GM18499 (cell line): ENCODE measurements around the gene TNRC6B.
"Not testable (repeated sequence)": the region's sequence is repeated elsewhere in the genome, so short reads cannot be mapped to it uniquely, and the experiment has no call there.

Experiments used
- ATAC-seq: cut with Tn5 transposase; IDR thresholded peaks from one replicate; pipeline ENCODE4 v1.9.1; 2021; ENCODE audit warnings: moderate number of reproducible peaks; ENCODE audit not compliant: insufficient read depth, unreplicated experiment

Gene TNRC6B

DNA sequence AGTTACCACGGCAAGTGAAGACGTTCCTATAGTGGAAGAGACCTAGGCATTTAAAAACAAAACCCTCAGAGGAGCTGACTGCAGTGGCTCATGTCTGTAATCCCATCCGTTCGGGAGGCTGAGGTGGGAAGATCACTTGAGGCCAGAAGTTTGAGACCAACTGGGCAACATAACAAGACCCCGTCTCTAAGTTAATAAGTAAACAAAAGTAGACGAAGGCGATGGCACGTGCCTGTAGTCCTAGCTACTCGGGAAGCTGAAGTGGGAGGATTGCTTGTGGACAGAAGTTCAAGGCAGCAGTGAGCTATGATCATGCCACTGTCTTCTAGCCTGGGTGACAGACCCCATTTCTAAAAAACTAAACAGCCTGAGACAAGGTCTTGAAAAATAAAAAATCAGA is 164.8 kb downstream of the TNRC6B start:
- ATAC-seq: no peak

DNA sequence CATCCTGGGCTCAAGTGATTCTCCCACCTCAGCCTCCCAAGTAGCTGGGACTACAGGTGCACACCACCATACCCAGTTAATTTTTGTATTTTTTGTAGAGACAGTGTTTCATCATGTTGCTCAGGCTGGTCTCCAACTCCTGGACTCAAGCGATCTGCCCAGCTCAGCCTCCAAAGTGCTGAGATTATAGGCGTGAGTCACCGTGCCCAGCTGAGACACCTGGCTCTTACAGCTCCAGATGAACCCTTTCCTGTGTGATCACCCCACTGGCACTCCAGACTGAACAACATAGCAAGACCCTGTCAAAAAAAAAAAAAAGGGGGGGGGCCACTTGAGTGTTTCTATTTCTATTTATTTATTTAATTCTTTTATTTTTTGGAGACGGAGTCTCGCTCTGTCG is 167.5 kb downstream of the TNRC6B start:
- ATAC-seq: no peak

GRCh38 chr22:40345815-40346184 is 168.1 kb downstream of the TNRC6B start:
- no peak for ATAC-seq

DNA sequence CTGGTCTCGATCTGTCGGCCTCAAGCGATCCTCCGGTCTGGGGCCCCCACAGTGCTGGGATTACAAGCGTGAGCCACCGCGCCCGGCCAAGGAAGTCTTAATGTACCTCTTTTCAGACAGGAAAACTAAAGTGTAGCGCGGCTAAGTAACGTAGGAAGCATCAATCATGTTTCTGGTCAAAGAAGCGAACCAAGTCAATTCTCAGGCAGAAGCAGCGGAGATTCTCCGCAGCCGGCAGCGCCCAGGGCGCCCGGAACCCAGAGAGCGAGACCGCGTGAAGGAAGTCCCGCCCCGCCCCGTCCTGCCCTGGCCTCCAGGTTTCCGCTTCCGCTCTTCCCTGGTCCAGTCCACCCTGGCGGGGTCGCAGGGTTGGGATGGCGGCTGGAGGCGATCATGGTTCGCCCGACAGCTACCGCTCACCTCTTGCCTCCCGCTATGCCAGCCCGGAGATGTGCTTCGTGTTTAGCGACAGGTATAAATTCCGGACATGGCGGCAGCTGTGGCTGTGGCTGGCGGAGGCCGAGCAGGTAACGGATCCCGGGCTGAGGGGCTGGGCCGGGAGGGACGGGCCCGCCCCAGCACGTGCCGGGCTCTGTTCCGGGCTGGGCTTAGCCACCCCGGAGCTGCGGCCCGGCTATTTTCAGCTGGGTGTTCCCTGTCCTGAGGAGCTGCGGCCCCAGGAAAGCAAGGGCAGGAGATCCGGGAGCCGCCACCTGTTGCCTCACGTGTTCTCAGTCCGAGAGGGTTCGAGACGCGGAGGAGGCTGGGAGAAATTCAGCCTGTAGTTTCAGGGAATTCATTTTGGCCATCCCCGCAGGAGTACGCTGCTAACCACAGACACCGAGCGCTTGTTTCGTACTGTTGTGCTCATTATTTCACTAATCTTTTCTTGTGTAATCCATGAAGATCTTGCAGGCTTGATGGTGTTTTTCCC is 168.7 kb downstream of the TNRC6B start, which contains the start of gene ADSL:
Gene ADSL, plus strand, starts transcription at position 316 of the 934 bp plus-strand sequence. Its CDS starts 59 bp downstream, at position 375.
- no peak for ATAC-seq

DNA sequence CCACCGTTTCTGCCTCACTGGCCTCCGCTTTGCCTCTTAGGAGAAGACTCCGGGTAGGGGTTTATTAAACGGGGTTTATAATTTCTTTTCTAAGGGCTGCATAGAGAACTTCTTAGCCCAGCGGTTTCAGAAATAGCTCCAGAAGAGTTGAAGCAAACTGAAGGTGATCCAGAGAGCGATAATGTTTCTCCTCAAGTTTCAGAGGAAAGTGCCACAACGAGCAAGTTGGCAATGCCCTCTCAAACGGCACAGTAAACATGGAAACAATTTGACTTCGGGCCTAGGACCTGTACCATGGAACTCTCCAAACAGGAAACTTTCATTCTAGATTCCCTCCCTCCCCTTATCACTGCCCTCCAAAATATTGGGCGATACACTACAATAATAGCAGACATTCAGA is 169.6 kb downstream of the TNRC6B start:
- ATAC-seq: no peak

DNA sequence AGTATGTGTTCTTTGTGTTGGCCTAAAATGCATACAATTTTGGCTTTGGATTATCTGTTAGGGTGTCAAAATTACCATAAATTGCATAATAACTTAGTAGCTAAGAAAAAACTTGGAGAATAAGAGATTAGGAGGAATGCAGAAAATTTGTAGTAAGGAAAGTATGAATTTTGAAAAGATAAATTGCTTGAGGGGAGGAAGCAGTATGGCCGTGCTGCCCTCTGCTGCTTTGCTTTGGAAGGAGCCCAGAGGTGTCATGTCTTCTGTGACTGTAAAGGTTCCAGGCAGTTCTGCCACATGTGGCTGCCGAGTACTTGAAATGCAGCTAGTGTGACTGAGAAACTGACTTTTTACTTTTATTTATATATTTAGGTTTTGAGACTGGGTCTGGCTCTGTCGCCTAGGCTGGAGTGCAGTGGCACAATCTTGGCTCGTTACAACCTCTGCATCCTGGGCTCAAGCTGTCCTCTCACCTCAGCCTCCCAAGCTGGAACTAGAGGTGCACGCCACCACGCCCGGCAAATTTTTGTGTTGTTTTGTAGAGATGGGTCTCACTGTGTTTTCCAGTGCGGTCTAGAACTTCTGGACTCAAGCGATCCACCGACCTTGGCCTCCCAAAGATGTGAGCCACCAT is 170.4 kb downstream of the TNRC6B start:
- no peak for ATAC-seq

DNA sequence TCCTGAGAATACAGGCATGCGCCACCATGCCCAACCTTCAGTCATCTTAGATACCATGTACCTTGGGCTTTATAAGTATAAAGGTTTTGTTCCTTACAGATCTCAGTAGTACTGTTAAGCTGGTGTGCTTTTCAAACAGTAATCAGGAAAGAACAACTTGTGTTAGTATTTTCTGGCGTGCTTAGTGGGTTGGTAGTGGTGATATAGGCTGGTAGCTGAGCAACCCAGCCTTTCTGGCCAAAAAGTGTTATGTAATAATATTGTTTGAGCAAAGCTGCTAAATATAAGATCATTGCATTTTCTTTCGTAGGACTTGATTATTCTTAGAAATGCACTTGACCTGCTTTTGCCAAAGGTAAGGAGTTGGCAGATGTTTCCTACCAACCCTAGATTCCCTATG is 175.0 kb downstream of the TNRC6B start:
- no peak for ATAC-seq

DNA sequence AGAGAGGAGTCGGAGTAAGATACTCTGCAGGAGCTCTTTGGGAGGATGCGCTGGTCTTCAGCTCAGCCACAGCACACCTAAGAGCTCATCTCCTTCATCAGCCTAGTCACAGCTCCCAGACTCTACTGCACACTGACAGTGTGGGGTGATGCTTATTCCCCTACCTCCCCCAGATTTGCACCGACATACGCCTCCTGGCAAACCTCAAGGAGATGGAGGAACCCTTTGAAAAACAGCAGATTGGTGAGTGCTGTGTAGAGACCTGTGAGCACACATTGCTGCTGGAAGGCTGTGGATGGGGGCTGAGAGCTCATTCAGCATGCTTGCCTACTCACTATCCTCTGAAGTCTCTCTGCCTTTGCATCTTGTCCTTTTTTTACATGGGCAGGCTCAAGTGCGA is 183.4 kb downstream of the TNRC6B start:
- ATAC-seq: no peak

- no peak for ATAC-seq
Measured at GRCh38 chr22:40363059-40363458, 185.3 kb downstream of the TNRC6B start.

DNA sequence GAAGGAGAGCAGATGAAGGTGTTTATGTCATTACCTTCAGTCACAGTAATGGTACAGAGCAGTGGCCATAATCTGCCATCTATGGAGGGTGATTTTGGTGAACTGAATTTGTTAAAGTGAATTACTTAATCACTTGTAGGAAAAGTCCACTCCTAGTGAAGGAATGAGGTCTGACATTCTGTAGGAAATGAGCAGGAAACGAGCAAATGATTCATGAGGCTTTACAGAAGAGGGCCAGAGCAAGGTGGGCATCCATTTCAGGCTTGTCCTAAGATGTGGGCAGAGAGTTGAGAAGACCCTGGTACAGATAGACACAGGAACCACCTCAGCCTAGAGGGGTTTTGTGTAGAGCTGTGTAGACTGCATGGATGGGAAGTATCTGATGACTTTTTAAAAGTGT is 186.7 kb downstream of the TNRC6B start:
- no peak for ATAC-seq

DNA sequence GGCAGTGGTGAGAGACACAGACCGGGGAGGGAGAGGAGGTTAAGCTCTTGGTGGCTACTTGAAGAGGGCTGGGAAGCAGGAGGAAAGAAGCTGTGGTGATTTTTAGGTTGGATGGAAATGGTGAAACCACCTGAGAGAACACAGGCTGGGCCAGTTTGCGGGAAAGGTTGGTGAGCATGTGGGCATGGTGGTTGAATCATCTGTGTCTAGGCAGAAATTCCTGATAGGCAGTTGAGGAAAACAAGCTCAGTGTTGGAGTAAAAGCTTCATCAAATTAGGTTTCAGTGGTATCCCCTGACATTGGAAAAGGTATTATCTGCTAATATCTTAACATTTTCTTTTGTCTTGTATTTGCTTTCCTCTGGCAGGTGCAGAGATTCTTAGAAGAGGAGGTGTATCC is 188.3 kb downstream of the TNRC6B start:
- ATAC-seq: no peak

GRCh38 chr22:40367342-40367741 is 189.6 kb downstream of the TNRC6B start:
- no peak for ATAC-seq

GRCh38 chr22:40368016-40368415 is 190.3 kb downstream of the TNRC6B start:
- no peak for ATAC-seq

GRCh38 chr22:40368836-40369235 is 191.1 kb downstream of the TNRC6B start:
- no peak for ATAC-seq

GRCh38 chr22:40374567-40374966 is 196.8 kb downstream of the TNRC6B start:
- ATAC-seq: no peak

- no peak for ATAC-seq
Measured at GRCh38 chr22:40376149-40376548, 198.4 kb downstream of the TNRC6B start.

DNA sequence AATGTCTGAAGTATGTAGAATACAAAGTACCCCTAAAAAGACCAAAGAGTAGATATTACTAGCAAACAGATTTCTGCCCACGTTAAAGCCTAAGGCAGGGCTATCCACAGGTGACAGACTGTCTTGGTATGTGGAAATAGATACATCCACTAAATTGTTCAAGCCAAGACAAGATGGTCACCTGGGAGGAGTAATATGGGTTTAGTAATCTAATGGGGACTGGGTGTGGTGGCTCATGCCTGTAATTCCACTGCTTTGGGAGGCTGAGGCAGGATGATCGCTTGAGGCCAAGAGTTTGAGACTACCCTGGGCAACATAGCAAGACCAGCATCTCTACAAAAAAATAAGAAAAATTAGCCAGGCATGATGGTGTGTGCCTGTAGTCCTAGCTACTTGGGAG is 200.2 kb downstream of the TNRC6B start:
- ATAC-seq: no peak

GRCh38 chr22:40378448-40378847 is 200.7 kb downstream of the TNRC6B start:
- not testable (repeated sequence) for ATAC-seq

DNA sequence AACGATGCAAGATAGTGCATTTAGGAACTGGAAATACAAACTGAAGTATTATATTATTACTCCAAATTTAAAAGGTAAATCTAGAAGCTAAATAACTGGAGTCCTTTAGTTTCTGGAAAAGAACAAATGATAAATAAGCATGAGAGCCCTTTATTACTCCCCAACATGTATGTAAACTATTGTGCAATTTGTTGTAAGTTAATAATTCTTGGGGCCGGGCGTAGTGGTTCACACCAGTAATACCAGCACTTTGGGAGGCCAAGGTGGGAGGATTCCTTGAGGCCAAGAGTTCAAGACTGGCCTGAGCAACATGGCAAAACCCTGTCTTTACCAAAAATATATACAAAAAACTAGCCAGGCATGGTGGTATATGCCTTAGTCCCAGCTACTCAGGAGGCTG is 203.7 kb downstream of the TNRC6B start:
- ATAC-seq: no peak

DNA sequence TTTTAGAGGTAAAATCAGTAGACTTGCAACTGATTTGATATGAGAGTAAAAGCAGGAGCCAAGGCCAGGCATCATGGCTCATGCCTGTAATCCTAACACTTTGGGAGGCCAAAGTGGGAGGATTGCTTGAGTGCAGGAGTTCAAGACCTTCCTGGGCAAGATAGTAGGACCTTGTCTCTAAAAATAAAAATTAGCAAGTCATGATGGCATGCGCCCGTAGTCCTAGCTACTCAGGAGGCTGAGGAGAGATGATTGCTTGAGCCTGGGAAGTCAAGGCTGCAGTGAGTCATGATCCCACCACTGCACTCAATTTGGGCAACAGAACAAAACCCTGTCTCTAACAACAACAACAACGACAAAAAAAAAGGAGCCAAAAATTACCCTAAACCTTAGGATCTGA is 206.2 kb downstream of the TNRC6B start:
- no peak for ATAC-seq

- no peak for ATAC-seq
Measured at GRCh38 chr22:40385036-40385782, 207.5 kb downstream of the TNRC6B start.
